ENCODE data around the gene TBC1D16. TPM values are rescaled to one million over a fixed set of nuclear protein-coding genes. Genes with fewer than 3 reads are reported as not detected.

Gene TBC1D16
- total RNA-seq, 1 donor from 2014 or later: 24.7 TPM

- no peak for TF ChIP-seq CTCF (IDR thresholded peaks at IDR 0.05)
- H3K36me3 ChIP-seq: no peaks in the 10 kb centered on the region
- intact Hi-C loops (cut with DNase I): no loop called here
- H3K4me3 ChIP-seq: no peak overlapping the region
- H3K27ac ChIP-seq: no peak overlapping the region
- H3K9me3 ChIP-seq: no peaks in the 10 kb centered on the region
- no peaks in the 10 kb centered on the region for H3K27me3 ChIP-seq (ENCODE audit: low read depth)
- DNase-seq (no peak), ATAC-seq (no peak)
- peaks cover 41% of the 10 kb centered on the region for H3K4me1 ChIP-seq
These were observed 3.8 kb downstream of the TBC1D16 start for GRCh38 chr17:80031691-80032430.

GRCh38 chr17:80030730-80031410 lies 4.8 kb downstream of the TBC1D16 start:
- DNase-seq: peak; percentile 83
- peak; percentile 67 to 74 for ATAC-seq
- H3K27ac ChIP-seq: no peak overlapping the region

GRCh38 chr17:80029258-80029974 lies 6.3 kb downstream of the TBC1D16 start:
- no peaks in the 10 kb centered on the region for H3K36me3 ChIP-seq
- no peak for TF ChIP-seq CTCF (IDR thresholded peaks at IDR 0.05)
- peaks cover 35% of the 10 kb centered on the region for H3K4me1 ChIP-seq
- peak overlapping the region; percentile 7 for H3K4me3 ChIP-seq
- H3K27me3 ChIP-seq (ENCODE audit: low read depth): no peaks in the 10 kb centered on the region
- no peaks in the 10 kb centered on the region for H3K9me3 ChIP-seq
- intact Hi-C loops (cut with DNase I): no loop called here
- peak overlapping the region; percentile 66 for H3K27ac ChIP-seq
- DNase-seq: peak; percentile 79
- ATAC-seq: peak; percentile 85 to 87

More at GRCh38 chr17:80030730-80031410, 4.8 kb downstream of the TBC1D16 start:
- no peaks in the 10 kb centered on the region for H3K27me3 ChIP-seq (ENCODE audit: low read depth)
- H3K36me3 ChIP-seq: no peaks in the 10 kb centered on the region
- H3K9me3 ChIP-seq: no peaks in the 10 kb centered on the region
- peaks cover 41% of the 10 kb centered on the region for H3K4me1 ChIP-seq
- intact Hi-C loops (cut with DNase I): no loop called here
- H3K4me3 ChIP-seq: no peak overlapping the region
- TF ChIP-seq CTCF (IDR thresholded peaks at IDR 0.05): no peak

- no peaks in the 10 kb centered on the region for H3K36me3 ChIP-seq
- H3K9me3 ChIP-seq: no peaks in the 10 kb centered on the region
- ATAC-seq (no peak), DNase-seq (no peak)
- H3K27me3 ChIP-seq (ENCODE audit: low read depth): no peaks in the 10 kb centered on the region
- peaks cover 33% of the 10 kb centered on the region for H3K4me1 ChIP-seq
- TF ChIP-seq CTCF (IDR thresholded peaks at IDR 0.05): no peak
- no peak overlapping the region for H3K27ac ChIP-seq
- intact Hi-C loops (cut with DNase I): no loop called here
- H3K4me3 ChIP-seq: no peak overlapping the region
These were observed 7.6 kb downstream of the TBC1D16 start for GRCh38 chr17:80028030-80028429.

GRCh38 chr17:80027043-80027435 lies 8.6 kb downstream of the TBC1D16 start:
- Histone ChIP-seq H3K4me1 (peaks cover 33% of the 10 kb centered on the region), H3K27me3 (ENCODE audit: low read depth) (no peaks in the 10 kb centered on the region), H3K4me3 (no peak overlapping the region), H3K27ac (no peak overlapping the region), H3K9me3 (no peaks in the 10 kb centered on the region), H3K36me3 (no peaks in the 10 kb centered on the region)
- ATAC-seq (no peak), DNase-seq (no peak)
- TF ChIP-seq CTCF (IDR thresholded peaks at IDR 0.05): no peak
- intact Hi-C loops (cut with DNase I): no loop called here

Data from lower lobe of right lung (tissue), 2 donors.